Measurements from ENCODE around the gene CHRNG. TPM values are rescaled to one million over a fixed set of nuclear protein-coding genes. Genes with fewer than 3 reads are reported as not detected.
"Not testable (repeated sequence)": the region's sequence is repeated elsewhere in the genome, so short reads cannot be mapped to it uniquely, and the experiment has no call there.

CHRNG gene
- total and polyA plus RNA-seq, 9 donors, result 75.0 to 165 (median 94.8) TPM

DNA sequence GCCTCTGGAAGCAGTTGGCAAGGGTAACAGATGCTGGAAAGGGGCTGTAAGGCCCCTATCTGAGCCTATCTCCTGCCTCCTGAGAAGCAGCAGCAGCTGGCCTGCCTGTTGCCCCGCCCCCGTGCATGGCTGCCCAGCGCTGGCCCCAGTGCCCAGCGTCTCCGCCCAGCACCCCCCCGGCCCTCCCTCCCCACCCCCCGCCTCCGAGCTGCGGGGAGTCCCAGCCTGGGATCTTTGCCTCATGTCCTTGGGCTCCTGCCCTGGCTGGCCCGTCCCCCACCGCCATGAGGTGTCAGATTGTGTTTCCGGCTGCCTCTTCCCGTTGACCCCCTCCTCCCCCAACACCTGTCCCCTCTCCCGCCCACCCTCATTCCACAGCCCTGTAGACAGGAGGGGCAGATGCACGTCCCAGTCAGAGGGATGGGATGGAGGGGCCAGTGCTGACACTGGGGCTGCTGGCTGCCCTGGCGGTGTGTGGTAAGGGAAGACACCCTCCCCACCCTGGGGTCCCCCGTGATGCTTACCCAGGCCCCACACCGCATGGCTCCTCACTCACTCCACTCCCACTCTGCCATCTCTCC lies 13.6 kb upstream of the CHRNG start, which contains the start of gene CHRND:
Gene CHRND (plus strand): TSS at position 370 of the 581 bp plus-strand sequence. CDS start 56 bp downstream, at position 426.
- H3K4me1 ChIP-seq (ENCODE audit: control insufficient read depth, insufficient read depth, low read length), result peaks cover 70% of the 10 kb centered on the region

DNA sequence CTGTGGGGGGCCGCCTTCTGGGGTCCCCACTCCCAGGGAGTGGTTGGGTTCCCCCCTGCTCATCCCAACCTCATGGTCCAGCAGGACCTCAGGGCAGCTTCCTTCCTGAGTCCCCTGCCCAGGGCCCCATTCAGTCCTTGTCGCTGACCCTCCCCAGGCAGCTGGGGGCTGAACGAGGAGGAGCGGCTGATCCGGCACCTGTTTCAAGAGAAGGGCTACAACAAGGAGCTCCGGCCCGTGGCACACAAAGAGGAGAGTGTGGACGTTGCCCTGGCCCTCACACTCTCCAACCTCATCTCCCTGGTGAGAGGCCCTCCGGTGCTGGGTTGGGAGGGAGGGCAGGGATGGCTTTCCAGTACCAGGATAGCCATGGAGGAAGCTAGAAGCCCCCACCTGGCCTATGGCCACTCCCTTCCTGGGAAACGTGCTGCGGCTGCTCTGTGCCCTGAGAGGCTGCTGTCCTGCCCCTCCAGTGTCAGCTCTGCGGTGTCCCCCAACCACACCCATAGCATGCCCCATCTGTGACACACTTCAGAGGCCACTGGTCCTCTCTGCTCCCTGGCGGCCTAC lies 13.0 kb upstream of the CHRNG start:
- no peaks in the 10 kb centered on the region for H3K9me3 ChIP-seq (replicated peaks; ENCODE audit: control insufficient read depth, low read depth, low read length)
- H3K27me3 ChIP-seq (ENCODE audit: control insufficient read depth, insufficient read depth, low read length), result peaks cover 40% of the 10 kb centered on the region
- peaks cover 10% of the 10 kb centered on the region for H3K36me3 ChIP-seq (ENCODE audit: control insufficient read depth, insufficient read depth, low read length)
- H3K4me3 ChIP-seq (ENCODE audit: low read length), result peak overlapping the region; percentile 51
- WGBS (ENCODE audit: insufficient coverage), result 37% methylated on average over 4 of the region's 13 CpGs
- DNase-seq, result peak; percentile 56
- H3K27ac ChIP-seq (ENCODE audit: low read length), result peak overlapping the region; percentile 90
- peaks cover 70% of the 10 kb centered on the region for H3K4me1 ChIP-seq (ENCODE audit: control insufficient read depth, insufficient read depth, low read length)

More for the DNA sequence above, 13.6 kb upstream of the CHRNG start, which contains the start of gene CHRND:
- Histone ChIP-seq H3K27ac (ENCODE audit: low read length) (peak within 1 kb of the TSS; percentile 92), H3K27me3 (ENCODE audit: control insufficient read depth, insufficient read depth, low read length) (peaks cover 46% of the 10 kb centered on the region), H3K4me3 (ENCODE audit: low read length) (peak within 1 kb of the TSS; percentile 51), H3K36me3 (ENCODE audit: control insufficient read depth, insufficient read depth, low read length) (peaks cover 8% of the 10 kb centered on the region), H3K9me3 (replicated peaks; ENCODE audit: control insufficient read depth, low read depth, low read length) (no peaks in the 10 kb centered on the region)
- peak; percentile 92 for DNase-seq
- no CpG with 5 or more reads among the region's 18 CpGs for WGBS (ENCODE audit: insufficient coverage)

DNA sequence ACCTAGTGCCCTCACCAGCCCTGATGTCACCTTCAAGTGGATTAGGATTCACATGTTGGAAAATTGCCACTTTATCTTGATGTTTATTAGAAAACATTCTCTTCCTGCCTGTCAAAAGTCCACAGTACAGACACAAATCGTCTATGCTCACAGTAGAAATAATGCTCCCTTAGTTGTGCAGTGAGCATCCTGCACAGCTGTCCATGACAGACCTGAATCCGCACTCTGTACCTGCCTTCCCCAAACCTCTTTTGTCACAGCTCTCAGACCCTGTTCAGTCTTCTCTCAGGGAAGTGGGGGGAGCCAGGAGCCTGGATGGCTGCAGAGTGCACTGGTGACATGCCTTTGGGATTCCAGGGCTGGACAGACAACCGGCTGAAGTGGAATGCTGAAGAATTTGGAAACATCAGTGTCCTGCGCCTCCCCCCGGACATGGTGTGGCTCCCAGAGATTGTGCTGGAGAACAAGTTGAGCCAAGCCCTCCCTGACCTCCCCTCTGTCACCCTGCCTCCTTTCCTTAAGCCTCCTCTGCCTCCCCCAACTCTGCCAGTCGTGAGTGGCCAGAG lies 11.5 kb upstream of the CHRNG start:
- H3K4me3 ChIP-seq (ENCODE audit: low read length), result no peak overlapping the region
- H3K4me1 ChIP-seq (ENCODE audit: control insufficient read depth, insufficient read depth, low read length), result peaks cover 67% of the 10 kb centered on the region
- peaks cover 27% of the 10 kb centered on the region for H3K27me3 ChIP-seq (ENCODE audit: control insufficient read depth, insufficient read depth, low read length)
- peak overlapping the region; percentile 74 for H3K27ac ChIP-seq (ENCODE audit: low read length)
- peaks cover 10% of the 10 kb centered on the region for H3K36me3 ChIP-seq (ENCODE audit: control insufficient read depth, insufficient read depth, low read length)
- WGBS (ENCODE audit: insufficient coverage), result 64% methylated on average over 4 of the region's 6 CpGs
- no peaks in the 10 kb centered on the region for H3K9me3 ChIP-seq (replicated peaks; ENCODE audit: control insufficient read depth, low read depth, low read length)
- no peak for DNase-seq

DNA sequence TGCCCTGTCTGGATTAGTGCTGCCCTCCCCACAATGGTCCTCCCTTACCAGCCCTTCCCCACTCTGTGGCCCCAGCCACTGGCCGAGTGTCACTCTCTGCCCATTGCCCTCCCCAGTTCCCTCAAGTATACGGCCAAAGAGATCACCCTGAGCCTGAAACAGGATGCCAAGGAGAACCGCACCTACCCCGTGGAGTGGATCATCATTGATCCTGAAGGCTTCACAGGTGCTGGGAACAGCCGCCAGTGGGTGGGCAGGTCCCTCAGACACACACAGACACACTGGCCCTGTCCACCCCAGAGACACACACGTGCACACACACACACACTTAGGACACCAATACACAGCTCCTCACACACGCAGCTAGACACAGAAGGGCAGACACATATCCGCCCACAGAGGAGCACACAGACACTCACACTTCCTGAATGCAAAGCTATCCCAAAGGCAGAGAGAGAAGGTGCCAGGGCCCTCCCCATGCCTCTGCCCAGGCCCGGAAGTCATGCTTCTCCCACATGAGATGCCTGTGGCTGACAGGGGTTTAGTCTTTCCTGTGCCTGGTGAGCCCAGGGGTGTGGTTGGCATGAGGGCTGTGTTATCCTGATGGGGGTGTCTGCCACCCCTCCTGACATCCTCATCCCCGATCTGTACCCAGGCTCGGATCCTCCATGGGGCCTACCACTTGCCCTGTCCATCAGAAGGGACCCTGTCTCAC lies 10.6 kb upstream of the CHRNG start:
- no peaks in the 10 kb centered on the region for H3K9me3 ChIP-seq (replicated peaks; ENCODE audit: control insufficient read depth, low read depth, low read length)
- peak overlapping the region; percentile 75 for H3K27ac ChIP-seq (ENCODE audit: low read length)
- DNase-seq, result peak; percentile 39
- H3K27me3 ChIP-seq (ENCODE audit: control insufficient read depth, insufficient read depth, low read length), result peaks cover 18% of the 10 kb centered on the region
- peaks cover 12% of the 10 kb centered on the region for H3K36me3 ChIP-seq (ENCODE audit: control insufficient read depth, insufficient read depth, low read length)
- H3K4me3 ChIP-seq (ENCODE audit: low read length), result no peak overlapping the region
- 64% methylated on average over 8 of the region's 11 CpGs for WGBS (ENCODE audit: insufficient coverage)
- H3K4me1 ChIP-seq (ENCODE audit: control insufficient read depth, insufficient read depth, low read length), result peaks cover 64% of the 10 kb centered on the region

DNA sequence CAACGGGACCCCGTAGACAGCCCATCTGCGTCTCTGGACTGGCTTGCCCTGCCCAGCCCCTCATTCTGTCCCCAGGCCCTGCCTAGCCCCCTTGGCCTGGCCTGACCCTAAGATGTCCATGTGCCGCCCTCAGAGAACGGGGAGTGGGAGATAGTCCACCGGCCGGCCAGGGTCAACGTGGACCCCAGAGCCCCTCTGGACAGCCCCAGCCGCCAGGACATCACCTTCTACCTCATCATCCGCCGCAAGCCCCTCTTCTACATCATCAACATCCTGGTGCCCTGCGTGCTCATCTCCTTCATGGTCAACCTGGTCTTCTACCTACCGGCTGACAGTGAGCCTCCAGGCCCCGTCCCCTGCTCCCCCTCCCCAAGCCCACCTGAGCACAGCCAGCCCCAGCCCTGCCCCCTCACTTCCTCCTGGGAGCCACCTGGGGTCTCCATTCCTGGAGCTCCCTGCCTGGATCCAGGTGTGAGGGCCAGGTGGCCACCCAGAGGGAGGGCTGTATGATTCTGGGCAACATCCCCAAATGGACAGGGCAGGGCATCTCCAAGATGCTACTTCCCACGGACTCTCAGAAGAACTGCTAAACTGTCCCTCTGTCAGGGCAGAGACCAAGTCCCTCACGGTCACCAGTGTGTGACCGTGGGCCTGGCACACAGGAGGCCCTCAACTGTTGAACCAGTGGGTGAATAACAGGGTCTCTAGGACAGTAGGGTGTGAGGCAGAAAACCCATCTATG lies 9.5 kb upstream of the CHRNG start:
- H3K27ac ChIP-seq (ENCODE audit: low read length), result no peak overlapping the region
- H3K36me3 ChIP-seq (ENCODE audit: control insufficient read depth, insufficient read depth, low read length), result peaks cover 23% of the 10 kb centered on the region
- no peaks in the 10 kb centered on the region for H3K9me3 ChIP-seq (replicated peaks; ENCODE audit: control insufficient read depth, low read depth, low read length)
- WGBS (ENCODE audit: insufficient coverage), result 83% methylated on average over 15 of the region's 17 CpGs
- no peak overlapping the region for H3K4me3 ChIP-seq (ENCODE audit: low read length)
- DNase-seq, result no peak
- H3K27me3 ChIP-seq (ENCODE audit: control insufficient read depth, insufficient read depth, low read length), result peaks cover 9% of the 10 kb centered on the region
- peaks cover 65% of the 10 kb centered on the region for H3K4me1 ChIP-seq (ENCODE audit: control insufficient read depth, insufficient read depth, low read length)

DNA sequence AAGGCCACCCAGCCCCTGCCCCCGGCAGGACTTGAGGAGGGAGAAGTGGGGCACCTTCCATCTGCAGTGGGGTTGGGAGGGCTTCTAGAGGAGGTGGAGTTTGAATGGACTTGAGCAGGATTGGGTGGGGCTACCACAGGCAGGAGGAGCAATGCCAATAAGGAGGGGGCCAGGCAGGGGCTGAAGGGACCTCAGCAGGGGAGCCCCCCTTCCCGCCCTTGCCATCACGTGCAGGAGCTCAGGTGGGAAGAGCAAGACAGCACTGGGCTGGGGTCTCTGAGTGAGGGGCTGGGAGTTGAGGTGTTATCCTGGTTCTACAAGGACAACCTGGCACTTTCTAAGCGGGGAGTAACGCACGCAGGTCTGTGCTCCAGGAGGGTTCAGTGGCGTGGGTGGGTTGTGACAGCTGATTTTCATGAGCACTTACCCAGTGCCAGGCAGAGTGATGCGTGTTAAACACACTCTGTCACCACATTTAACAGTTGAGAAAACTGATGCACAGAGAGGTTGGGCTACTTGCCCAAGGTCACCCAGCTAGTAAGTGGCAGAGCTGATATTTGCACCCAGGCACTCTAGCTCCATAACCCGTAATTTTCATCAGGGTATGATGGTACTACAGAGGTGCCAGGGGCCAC lies 8.7 kb upstream of the CHRNG start:
- H3K27me3 ChIP-seq (ENCODE audit: control insufficient read depth, insufficient read depth, low read length), result peaks cover 4% of the 10 kb centered on the region
- H3K36me3 ChIP-seq (ENCODE audit: control insufficient read depth, insufficient read depth, low read length), result peaks cover 30% of the 10 kb centered on the region
- H3K4me1 ChIP-seq (ENCODE audit: control insufficient read depth, insufficient read depth, low read length), result peaks cover 64% of the 10 kb centered on the region
- H3K9me3 ChIP-seq (replicated peaks; ENCODE audit: control insufficient read depth, low read depth, low read length), result no peaks in the 10 kb centered on the region
- H3K4me3 ChIP-seq (ENCODE audit: low read length), result no peak overlapping the region
- 70% methylated on average over 8 of the region's 9 CpGs for WGBS (ENCODE audit: insufficient coverage)
- no peak overlapping the region for H3K27ac ChIP-seq (ENCODE audit: low read length)
- no peak for DNase-seq

DNA sequence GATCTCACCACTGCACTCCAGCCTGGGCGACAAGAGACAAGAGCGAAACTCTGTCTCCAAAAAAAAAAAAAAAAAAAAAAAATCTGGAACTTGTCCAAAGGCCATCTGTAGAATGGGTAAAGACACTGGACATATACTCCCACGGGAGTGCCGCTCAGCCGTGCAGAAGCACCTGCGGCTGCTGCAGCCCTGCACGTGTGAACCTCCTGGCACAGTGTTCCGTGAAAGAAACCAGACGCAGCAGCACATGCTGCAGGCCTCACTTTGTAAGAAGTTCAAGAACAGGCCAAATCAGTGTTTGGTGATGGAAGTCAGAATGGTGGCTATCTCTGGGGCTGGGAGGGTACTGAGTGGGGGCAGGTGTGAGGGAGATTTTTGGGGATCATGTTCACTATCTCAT lies 7.1 kb upstream of the CHRNG start:
- Histone ChIP-seq H3K27ac (ENCODE audit: low read length) (no peak overlapping the region), H3K27me3 (ENCODE audit: control insufficient read depth, insufficient read depth, low read length) (peaks cover 4% of the 10 kb centered on the region), H3K9me3 (replicated peaks; ENCODE audit: control insufficient read depth, low read depth, low read length) (peaks cover 5% of the 10 kb centered on the region), H3K4me3 (ENCODE audit: low read length) (no peak overlapping the region), H3K4me1 (ENCODE audit: control insufficient read depth, insufficient read depth, low read length) (peaks cover 59% of the 10 kb centered on the region), H3K36me3 (ENCODE audit: control insufficient read depth, insufficient read depth, low read length) (peaks cover 38% of the 10 kb centered on the region)
- DNase-seq, result no peak
- 31% methylated on average over 7 of the region's 9 CpGs for WGBS (ENCODE audit: insufficient coverage)

DNA sequence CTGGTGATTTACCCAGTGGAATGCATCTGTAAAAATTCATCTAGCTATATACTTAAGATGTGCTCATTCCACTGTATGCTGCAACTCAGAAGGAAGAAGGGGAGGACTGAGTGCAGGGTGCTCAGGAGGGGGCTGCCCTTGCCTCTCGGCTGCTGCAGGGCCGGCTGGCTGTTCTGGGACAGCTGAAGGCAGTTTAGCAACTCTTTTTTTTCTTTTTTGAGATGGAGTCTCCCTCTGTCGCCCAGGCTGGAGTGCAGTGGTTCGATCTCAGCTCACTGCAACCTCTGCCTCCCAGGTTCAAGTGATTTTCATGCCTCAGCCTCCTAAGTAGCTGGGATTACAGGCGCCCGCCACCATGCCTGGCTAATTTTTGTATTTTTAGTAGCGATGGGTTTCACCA lies 6.7 kb upstream of the CHRNG start:
- not testable (repeated sequence) for H3K27ac ChIP-seq (ENCODE audit: low read length); H3K9me3 ChIP-seq (replicated peaks; ENCODE audit: control insufficient read depth, low read depth, low read length); H3K27me3 ChIP-seq (ENCODE audit: control insufficient read depth, insufficient read depth, low read length); H3K4me3 ChIP-seq (ENCODE audit: low read length); DNase-seq
- H3K36me3 ChIP-seq (ENCODE audit: control insufficient read depth, insufficient read depth, low read length), result peaks cover 38% of the 10 kb centered on the region
- peaks cover 59% of the 10 kb centered on the region for H3K4me1 ChIP-seq (ENCODE audit: control insufficient read depth, insufficient read depth, low read length)
- WGBS (ENCODE audit: insufficient coverage), result 80% methylated on average over 2 of the region's 7 CpGs

DNA sequence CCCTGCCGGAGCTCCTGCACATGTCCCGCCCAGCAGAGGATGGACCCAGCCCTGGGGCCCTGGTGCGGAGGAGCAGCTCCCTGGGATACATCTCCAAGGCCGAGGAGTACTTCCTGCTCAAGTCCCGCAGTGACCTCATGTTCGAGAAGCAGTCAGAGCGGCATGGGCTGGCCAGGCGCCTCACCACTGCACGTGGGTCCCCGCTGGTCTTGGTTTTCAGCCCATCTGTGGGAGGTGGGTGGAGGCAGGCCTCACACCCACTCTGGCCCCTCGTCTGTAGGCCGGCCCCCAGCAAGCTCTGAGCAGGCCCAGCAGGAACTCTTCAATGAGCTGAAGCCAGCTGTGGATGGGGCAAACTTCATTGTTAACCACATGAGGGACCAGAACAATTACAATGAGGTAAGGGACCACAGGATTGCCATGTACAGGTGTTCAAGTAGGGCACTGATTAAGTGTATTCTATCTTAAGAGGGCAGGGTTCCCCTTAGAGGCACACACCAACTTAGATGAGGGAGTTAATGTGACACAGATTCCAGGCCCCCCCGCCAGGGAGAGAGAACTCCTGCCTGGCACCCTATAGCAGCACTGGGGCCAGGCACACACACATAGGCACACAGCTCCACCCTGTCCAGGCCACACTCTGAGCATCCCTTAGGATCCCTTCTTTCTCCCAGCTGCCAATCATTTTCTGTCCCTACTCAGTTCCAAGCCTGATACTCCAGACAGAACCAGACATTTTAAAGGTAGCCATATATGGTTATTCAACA lies 5.4 kb upstream of the CHRNG start:
- WGBS (ENCODE audit: insufficient coverage), result 46% methylated on average over 12 of the region's 13 CpGs
- H3K9me3 ChIP-seq (replicated peaks; ENCODE audit: control insufficient read depth, low read depth, low read length), result peaks cover 5% of the 10 kb centered on the region
- H3K27me3 ChIP-seq (ENCODE audit: control insufficient read depth, insufficient read depth, low read length), result peaks cover 4% of the 10 kb centered on the region
- H3K4me3 ChIP-seq (ENCODE audit: low read length), result no peak overlapping the region
- H3K4me1 ChIP-seq (ENCODE audit: control insufficient read depth, insufficient read depth, low read length), result peaks cover 58% of the 10 kb centered on the region
- H3K36me3 ChIP-seq (ENCODE audit: control insufficient read depth, insufficient read depth, low read length), result peaks cover 30% of the 10 kb centered on the region
- DNase-seq, result no peak
- H3K27ac ChIP-seq (ENCODE audit: low read length), result peak overlapping the region; percentile 13
